Thyroid gland (tissue), 4 donors: Measurements from ENCODE around the gene SAMD4A. TPM values are rescaled to one million over a fixed set of nuclear protein-coding genes. Genes with fewer than 3 reads are reported as not detected.
A peak's percentile ranks its signal among the peaks of the same experiment; 100 is the strongest.

Source experiments
- DNase-seq, 2 donors: peaks; one replicate each; pipeline ENCODE4 v3.0.0-alpha.2; 2019
- H3K27ac ChIP-seq, 3 donors: fragments of 200-600 bp; sonication (generic); 1 replicate in 2 of 3; 2 replicates in 1 of 3; pipeline ENCODE4 v1.5.1; 2016 to 2019; ENCODE audit warnings: mild to moderate bottlenecking in 1 of 3, moderate library complexity in 1 of 3
- H3K27me3 ChIP-seq: fragments of 200-600 bp; sonication (generic); one replicate; pipeline ENCODE4 v1.5.1; 2019
- H3K36me3 ChIP-seq, 2 donors: fragments of 200-600 bp; sonication (generic); one replicate each; pipeline ENCODE4 v1.5.1; 2016 to 2019
- H3K4me1 ChIP-seq, 2 donors: fragments of 200-600 bp; sonication (generic); one replicate each; pipeline ENCODE4 v1.5.1; 2017 to 2019
- H3K4me3 ChIP-seq, 3 donors: fragments of 200-600 bp; sonication (generic); replicated peaks in 1 of 3; 1 replicate in 2 of 3; 2 replicates in 1 of 3; pipeline ENCODE4 v1.5.1; 2016; ENCODE audit warnings: mild to moderate bottlenecking in 1 of 3
- H3K9me3 ChIP-seq: fragments of 200-600 bp; sonication (generic); one replicate; pipeline ENCODE4 v1.5.1; 2017
- CTCF ChIP-seq, 6 experiments: fragments of 200-600 bp in 3 of 6; fragments of 450-650 bp in 3 of 6; sonication (generic) in 3 of 6; IDR thresholded peaks; one replicate each; pipeline ENCODE4 v1.5.1; 2016 to 2019; ENCODE audit warnings: antibody characterized with exemption in 6 of 6, mild to moderate bottlenecking in 2 of 6, inconsistent platforms in 1 of 6, moderate library complexity in 1 of 6
- POLR2A ChIP-seq, 2 donors: fragments of 450-650 bp; IDR thresholded peaks; one replicate each; pipeline ENCODE4 v1.6.1; 2017; ENCODE audit warnings: antibody characterized with exemption in 2 of 2, mild to moderate bottlenecking in 2 of 2, moderate library complexity in 1 of 2
- WGBS, 2 donors: methylation state at CpG; one replicate each; pipeline ENCODE4 v1.1.5; 2017; 5-methylcytosine and 5-hydroxymethylcytosine counted together
- intact Hi-C: fragments of 100-400 bp; cut with DNase I; formaldehyde crosslinking; loops from one replicate; pipeline ENCODE4 v1.15.1; 2023
- total RNA-seq, 4 donors: library from RNA; depleted of rRNA; stranded (reverse); fragments of >200 nt; gene quantifications; one replicate each; pipeline ENCODE4 v1.2.3, GENCODE V29; 2016

The SAMD4A gene
- total RNA-seq, 4 donors from 2014 or later = 12.6 to 32.7 (median 17.6) TPM

- WGBS, 2 donors = 89 to 94% methylated on average over 2 of the region's 2 CpGs
- Histone ChIP-seq H3K36me3 (no peaks in the 10 kb centered on the region), H3K4me1 (peaks cover 30 to 57% of the 10 kb centered on the region in 2 donors), H3K9me3 (no peaks in the 10 kb centered on the region), H3K27ac (peak overlapping the region in 2 of 3 donors; percentile 66 to 81), H3K27me3 (no peaks in the 10 kb centered on the region), H3K4me3 (no peak overlapping the region)
- DNase-seq = no peak
- intact Hi-C loops = no loop called here
- TF ChIP-seq CTCF (IDR thresholded peaks at IDR 0.05) (no peak), POLR2A (IDR thresholded peaks at IDR 0.05) (no peak)
These were observed 141.2 kb downstream of the SAMD4A start for GRCh38 chr14:54708161-54708560.

GRCh38 chr14:54708982-54709381 lies 142.1 kb downstream of the SAMD4A start:
- Histone ChIP-seq H3K36me3 (no peaks in the 10 kb centered on the region), H3K4me3 (no peak overlapping the region), H3K9me3 (no peaks in the 10 kb centered on the region), H3K27ac (peak overlapping the region; percentile 39 to 81 (median 66)), H3K4me1 (peaks cover 29 to 55% of the 10 kb centered on the region in 2 donors), H3K27me3 (no peaks in the 10 kb centered on the region)
- TF ChIP-seq CTCF (IDR thresholded peaks at IDR 0.05) (no peak), POLR2A (IDR thresholded peaks at IDR 0.05) (no peak)
- DNase-seq = peak; percentile 61 to 67
- 46 to 48% methylated on average over 5 of the region's 5 CpGs for WGBS, 2 donors
- intact Hi-C loops = no loop called here

- WGBS, 2 donors = 21 to 40% methylated on average over 2 of the region's 2 CpGs
- intact Hi-C loops = no loop called here
- peak; percentile 21 to 30 for DNase-seq
- Histone ChIP-seq H3K36me3 (no peaks in the 10 kb centered on the region), H3K9me3 (no peaks in the 10 kb centered on the region), H3K27ac (peak overlapping the region; percentile 39 to 81 (median 66)), H3K27me3 (no peaks in the 10 kb centered on the region), H3K4me3 (no peak overlapping the region), H3K4me1 (peaks cover 26 to 53% of the 10 kb centered on the region in 2 donors)
- no peak for TF ChIP-seq CTCF (IDR thresholded peaks at IDR 0.05)
- TF ChIP-seq POLR2A (IDR thresholded peaks at IDR 0.05) = peak in 1 of 2 donors; percentile 31
These were observed 142.5 kb downstream of the SAMD4A start for GRCh38 chr14:54709444-54709843.

GRCh38 chr14:54709867-54710266 lies 142.9 kb downstream of the SAMD4A start:
- Histone ChIP-seq H3K9me3 (no peaks in the 10 kb centered on the region), H3K36me3 (no peaks in the 10 kb centered on the region), H3K27ac (peak overlapping the region; percentile 3 to 81 (median 66)), H3K27me3 (no peaks in the 10 kb centered on the region), H3K4me1 (peaks cover 26 to 53% of the 10 kb centered on the region in 2 donors), H3K4me3 (no peak overlapping the region)
- intact Hi-C loops = no loop called here
- no peak for TF ChIP-seq CTCF (IDR thresholded peaks at IDR 0.05)
- TF ChIP-seq POLR2A (IDR thresholded peaks at IDR 0.05) = no peak
- DNase-seq = no peak

- H3K36me3 ChIP-seq = no peaks in the 10 kb centered on the region
- H3K4me3 ChIP-seq = no peak overlapping the region
- H3K27ac ChIP-seq = peak overlapping the region; percentile 39 to 74 (median 72)
- 98 to 99% methylated on average over 5 of the region's 5 CpGs for WGBS, 2 donors
- H3K4me1 ChIP-seq = peaks cover 26 to 67% of the 10 kb centered on the region in 2 donors
- TF ChIP-seq POLR2A (IDR thresholded peaks at IDR 0.05) (no peak), CTCF (IDR thresholded peaks at IDR 0.05) (no peak)
- no peaks in the 10 kb centered on the region for H3K9me3 ChIP-seq
- H3K27me3 ChIP-seq = no peaks in the 10 kb centered on the region
- intact Hi-C loops = no loop called here
- no peak for DNase-seq
These were observed 144.4 kb downstream of the SAMD4A start for GRCh38 chr14:54711312-54711711.
